ENCODE results near the gene KSR1.

DNA sequence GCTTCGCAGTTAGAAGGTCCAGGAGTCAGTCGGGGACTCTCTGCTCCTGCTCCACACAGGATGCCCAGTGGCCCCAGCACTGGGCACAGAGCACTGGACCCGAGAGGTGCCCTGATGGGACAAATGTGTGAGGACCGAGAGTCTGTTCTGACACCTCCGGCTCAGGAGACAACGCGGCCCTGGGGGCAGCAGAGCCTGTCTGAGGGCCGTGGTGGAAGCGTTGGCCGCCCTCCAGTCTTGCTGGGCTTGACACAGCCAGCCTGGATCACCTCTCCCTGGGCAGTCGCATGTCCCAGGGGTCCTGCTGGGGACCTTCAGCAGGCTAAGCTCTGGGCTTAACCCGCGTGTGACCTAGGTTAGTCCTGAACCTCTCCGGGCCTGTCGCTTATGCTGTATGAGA lies 197.9 kb downstream of the KSR1 start:
- TF ChIP-seq CTCF (IDR thresholded peaks at IDR 0.05) (no peak), POLR2A (IDR thresholded peaks at IDR 0.05) (no peak)

Data from uterus (tissue), 2 donors.